Left ventricle myocardium superior (tissue), 1 donor: ENCODE data around the gene CD22. TPM values are rescaled to one million over a fixed set of nuclear protein-coding genes. Genes with fewer than 3 reads are reported as not detected.

ENCODE experiments used
- ATAC-seq: fragments of 200-7000 bp; cut with Tn5 transposase; one replicate; pipeline ENCODE4 v1.9.1; 2020; ENCODE audit warnings: mild to moderate bottlenecking, moderate library complexity
- DNase-seq: peaks from one replicate; pipeline ENCODE4 v3.0.0-alpha.2; 2020
- intact Hi-C: fragments of 100-400 bp; cut with micrococcal nuclease; formaldehyde crosslinking; loops from one replicate; pipeline ENCODE4 v1.11.0; 2022
- total RNA-seq: library from RNA; stranded (reverse); fragmentation: NEBNext Ultra II Directional; extraction: Animal tissue kit (Norgen Biotek cat#: 25700); gene quantifications from one replicate; pipeline ENCODE4 v1.2.1, GENCODE V29; 2021
- donor health status: DM: no; HTN: yes; CAD: no; lungs with severe emphysema.

Gene CD22
- total RNA-seq, 1 donor from 2014 or later, result 0.52 TPM

DNA sequence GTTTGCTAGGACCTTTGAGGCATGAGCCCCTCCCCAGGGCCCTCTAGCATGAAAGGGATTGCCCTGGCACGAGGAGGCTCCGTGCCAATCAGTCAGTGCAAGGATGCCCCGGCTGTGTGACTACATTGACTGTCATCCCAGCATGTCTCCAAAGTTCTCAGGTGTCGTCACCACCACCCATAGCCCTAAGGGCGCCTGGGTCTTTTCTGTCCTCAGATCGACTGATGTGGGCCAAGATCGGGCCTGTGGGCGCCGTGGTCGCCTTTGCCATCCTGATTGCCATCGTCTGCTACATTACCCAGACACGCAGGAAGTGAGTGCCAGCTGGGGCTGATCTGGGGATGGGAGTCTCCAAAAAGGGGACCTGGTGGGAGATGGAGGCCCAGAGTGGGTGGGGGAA lies 18.7 kb upstream of the CD22 start:
- intact Hi-C loops, result no loop called here
- DNase-seq, result no peak
- ATAC-seq, result no peak

DNA sequence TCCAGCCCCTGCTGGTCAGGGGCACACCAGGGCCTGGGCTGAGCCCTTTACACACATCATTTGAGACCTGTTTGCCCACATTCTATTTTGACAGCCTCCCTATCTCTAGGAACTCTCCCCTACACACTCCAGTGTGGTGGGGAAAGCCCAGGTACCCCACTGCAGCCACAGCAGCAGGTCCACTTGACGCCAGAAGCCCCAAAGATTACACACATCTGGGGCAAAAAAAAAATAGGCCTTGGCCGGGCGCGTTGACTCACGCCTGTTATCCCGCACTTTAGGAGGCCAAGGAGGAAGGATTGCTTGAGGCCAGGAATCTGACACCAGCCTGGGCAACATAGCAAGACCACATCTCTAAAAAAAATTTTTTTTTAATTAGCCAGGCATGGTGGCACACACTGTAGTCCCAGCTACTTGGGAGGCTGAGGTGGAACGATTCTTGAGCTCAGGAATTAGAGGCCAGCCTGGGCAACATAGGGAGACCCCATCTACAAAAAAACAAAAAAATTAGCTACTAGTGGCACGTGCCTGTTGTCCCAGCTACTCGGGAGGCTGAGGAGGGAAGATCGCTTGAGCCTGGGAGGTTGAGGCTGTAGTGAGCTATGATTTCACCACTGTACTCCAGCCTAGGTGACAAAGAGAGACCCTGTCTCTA lies 18.0 kb upstream of the CD22 start:
- intact Hi-C loops, result no loop called here
- ATAC-seq (no peak), DNase-seq (no peak)

DNA sequence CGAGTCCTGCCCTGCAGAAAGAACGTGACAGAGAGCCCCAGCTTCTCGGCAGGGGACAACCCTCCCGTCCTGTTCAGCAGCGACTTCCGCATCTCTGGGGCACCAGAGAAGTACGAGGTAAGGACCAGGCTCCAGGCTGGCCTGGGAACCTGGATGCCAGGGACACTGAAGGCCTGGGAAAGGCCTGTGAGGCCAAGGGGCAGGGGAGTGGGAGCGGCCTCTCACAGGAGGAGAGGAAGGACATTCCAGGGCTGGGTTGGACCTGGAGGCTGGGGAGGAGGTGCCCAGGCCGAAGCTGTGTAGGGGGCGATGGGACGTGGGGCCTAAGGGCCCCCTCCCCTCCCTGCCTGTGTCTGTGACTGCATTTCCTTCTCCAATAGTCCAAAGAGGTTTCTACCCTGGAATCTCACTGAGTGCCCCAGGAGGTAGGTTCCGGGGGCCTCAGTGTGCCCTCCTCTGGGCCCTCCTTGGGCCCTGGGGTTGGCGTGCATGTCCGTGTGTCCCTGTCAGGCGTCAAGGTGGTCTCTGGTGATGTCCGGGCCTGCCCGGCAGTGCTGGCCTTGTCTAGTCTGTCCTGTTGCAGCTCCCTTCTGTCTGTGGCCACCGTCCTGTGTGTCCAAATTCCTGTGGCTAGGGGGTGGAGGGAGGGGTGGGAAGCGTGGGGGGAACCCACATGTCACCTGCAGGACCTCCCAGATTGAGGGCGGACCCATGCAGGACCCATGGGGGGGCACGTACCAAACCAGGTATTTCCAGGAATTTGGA lies 16.9 kb upstream of the CD22 start:
- intact Hi-C loops, result no loop called here
- DNase-seq (no peak), ATAC-seq (no peak)

GRCh38 chr19:35313587-35313986 lies 15.4 kb upstream of the CD22 start:
- intact Hi-C loops, result no loop called here
- ATAC-seq, result no peak
- no peak for DNase-seq

DNA sequence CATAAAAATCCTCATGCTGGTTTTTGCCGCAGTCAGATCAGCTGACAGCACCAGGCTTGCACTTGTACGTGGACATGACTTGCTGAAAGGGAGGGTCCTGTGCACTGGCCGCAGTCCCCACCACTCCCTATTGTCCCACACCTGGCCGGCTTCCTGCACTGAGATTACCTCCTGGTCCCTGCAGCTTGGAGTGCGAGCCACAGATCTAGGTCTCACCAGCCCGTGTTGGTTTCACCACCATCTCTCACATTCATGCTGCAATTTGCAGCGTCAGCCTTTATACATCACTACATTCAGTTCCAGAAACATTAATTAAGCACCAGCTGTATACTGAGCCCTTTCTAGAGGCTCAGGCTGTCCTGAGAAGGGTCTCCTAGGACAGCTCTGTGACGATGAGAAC lies 15.0 kb upstream of the CD22 start:
- ATAC-seq, result no peak
- no peak for DNase-seq
- intact Hi-C loops, result no loop called here

- intact Hi-C loops, result no loop called here
- DNase-seq (no peak), ATAC-seq (no peak)
Observed at GRCh38 chr19:35314858-35315470, 14.0 kb upstream of the CD22 start.

DNA sequence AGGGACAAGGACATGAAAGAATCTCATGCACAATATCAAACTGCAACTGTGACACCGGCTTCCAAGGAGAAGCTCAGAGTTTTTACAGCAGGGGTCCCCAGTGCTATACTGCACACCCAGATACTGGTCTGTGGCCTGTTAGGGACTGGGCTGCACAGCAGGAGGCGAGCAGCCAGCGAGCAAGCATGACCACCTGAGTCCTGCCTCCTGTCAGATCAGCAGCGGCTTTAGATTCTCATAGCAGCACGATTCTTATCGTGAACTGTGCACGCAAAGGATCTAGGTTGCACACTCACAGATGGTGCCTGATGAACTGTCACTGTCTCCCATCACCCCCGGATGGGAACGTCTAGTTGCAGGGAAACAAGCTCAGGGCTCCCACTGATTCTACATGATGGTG lies 13.1 kb upstream of the CD22 start:
- DNase-seq (no peak), ATAC-seq (no peak)
- intact Hi-C loops, result no loop called here

DNA sequence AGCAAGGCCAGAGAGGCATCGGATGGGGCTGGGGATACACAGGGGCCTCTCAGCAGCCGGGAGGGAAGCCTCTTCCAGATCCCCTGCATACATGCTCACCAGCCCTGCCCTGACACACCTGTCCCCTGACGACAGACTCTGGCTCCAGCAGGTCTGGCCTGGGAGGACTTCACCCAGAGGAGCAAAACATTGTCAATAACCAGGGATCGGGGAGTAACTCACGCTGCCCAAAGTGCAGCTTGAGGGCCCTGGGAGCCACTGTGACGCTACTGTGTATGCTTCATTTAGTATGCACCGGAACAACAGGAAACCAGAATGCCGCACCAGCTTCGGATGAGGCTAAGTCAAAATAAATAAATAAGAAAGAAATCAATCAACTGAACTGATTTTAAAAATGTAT lies 12.4 kb upstream of the CD22 start:
- intact Hi-C loops, result no loop called here
- DNase-seq (no peak), ATAC-seq (no peak)

GRCh38 chr19:35317464-35318043 lies 11.4 kb upstream of the CD22 start:
- DNase-seq, result no peak
- intact Hi-C loops, result no loop called here
- ATAC-seq, result no peak

DNA sequence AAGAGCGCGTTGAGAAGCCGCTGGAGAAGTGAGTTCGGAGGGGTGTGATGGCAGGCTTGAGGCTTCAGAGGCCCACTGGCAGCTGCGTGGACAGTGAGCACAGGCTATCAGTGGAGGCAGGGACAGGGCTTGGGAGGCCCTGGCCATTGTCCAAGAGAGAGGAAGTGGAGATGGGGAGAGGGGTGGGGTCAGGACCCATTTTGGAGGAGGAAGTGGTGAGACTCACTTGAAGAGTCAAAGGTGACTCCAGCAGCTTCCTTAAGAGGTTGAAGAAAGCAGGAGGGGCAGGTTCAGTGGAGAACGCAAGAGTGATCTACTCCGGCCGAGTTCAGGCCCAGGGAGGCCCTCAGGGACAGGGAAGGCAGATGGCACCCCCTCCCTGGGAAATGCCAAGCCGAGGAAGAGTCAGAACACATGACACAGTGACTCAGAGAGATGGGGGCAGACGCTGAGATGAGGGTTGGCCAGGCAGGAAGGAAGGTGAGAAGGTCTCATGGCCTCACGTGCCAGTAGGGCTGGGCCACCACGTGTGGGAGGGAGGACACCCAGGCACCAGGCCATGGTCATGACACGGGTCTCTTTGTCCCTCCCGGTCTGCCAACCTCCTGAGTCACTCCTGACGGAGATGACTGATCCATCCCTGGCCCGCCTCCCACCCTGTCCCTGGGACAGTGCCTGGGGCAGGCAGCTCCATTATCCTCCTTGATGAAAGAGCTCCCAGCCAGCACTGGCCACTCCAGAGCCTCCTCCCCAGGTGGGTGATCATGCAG lies 10.1 kb upstream of the CD22 start:
- intact Hi-C loops, result no loop called here
- DNase-seq, result peak; percentile 44
- peak; percentile 68 for ATAC-seq

- intact Hi-C loops, result no loop called here
- ATAC-seq (no peak), DNase-seq (no peak)
Observed at GRCh38 chr19:35320065-35320713, 8.8 kb upstream of the CD22 start.

- DNase-seq, result no peak
- intact Hi-C loops, result no loop called here
- no peak for ATAC-seq
Observed at GRCh38 chr19:35321291-35321690, 7.7 kb upstream of the CD22 start.

DNA sequence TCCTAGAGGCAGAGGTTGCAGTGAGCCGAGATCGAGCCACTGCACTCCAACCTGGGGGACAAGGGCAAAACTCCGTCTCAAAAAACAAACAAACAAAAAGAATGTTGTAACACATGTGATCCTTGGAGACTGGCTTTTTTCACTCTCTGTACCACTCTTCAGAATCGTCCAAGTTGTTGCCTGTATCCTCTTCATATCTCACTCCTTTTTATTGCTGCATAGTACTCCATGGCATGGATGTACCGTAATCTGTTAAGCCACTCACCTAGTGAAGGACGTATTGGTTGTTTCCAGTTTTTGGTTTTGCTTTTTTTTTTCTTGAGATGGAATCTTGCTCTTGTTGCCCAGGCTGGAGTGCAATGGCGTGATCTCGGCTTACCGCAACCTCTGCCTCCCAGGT lies 7.0 kb upstream of the CD22 start:
- ATAC-seq (no peak), DNase-seq (no peak)
- intact Hi-C loops, result no loop called here

DNA sequence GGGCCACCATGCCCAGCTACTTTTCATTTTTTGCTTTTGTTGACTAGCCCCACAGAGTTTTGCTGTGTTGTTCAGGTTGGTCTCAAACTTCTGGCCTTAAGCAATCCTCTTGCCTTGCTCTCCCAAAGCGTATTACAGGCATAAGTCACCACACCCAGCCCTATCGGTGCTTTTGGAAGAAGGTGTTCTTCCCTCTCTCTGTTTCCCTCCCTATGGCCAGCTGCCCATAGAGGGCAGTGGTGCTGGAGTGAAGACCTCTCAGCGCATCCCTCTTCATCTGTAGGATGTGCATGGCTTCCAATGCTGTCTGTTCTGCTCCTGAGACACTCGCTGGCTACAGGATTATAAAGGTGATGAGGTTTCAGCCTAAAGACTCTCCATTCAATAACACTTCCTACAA lies 1.3 kb upstream of the CD22 start:
- DNase-seq, result no peak
- intact Hi-C loops, result no loop called here
- ATAC-seq, result no peak

- DNase-seq (no peak), ATAC-seq (no peak)
- intact Hi-C loops, result no loop called here
Observed at GRCh38 chr19:35329323-35329722, 336 bp downstream of the CD22 start.

- DNase-seq (no peak), ATAC-seq (no peak)
- intact Hi-C loops, result no loop called here
Observed at GRCh38 chr19:35330475-35330874, 1.5 kb downstream of the CD22 start.

GRCh38 chr19:35331551-35332214 lies 2.7 kb downstream of the CD22 start:
- no peak for DNase-seq
- no peak for ATAC-seq
- intact Hi-C loops, result no loop called here

- no peak for ATAC-seq
- intact Hi-C loops, result no loop called here
- DNase-seq, result no peak
Observed at GRCh38 chr19:35332817-35333216, 3.8 kb downstream of the CD22 start.
